ENCODE data around the gene DGKZ.

Gene DGKZ

GRCh38 chr11:46392421-46393230 is 45.4 kb downstream of the DGKZ start:
- peak; percentile 45 for DNase-seq (ENCODE audit: low read depth)

GRCh38 chr11:46393231-46393616 is 46.0 kb downstream of the DGKZ start:
- no peak for DNase-seq (ENCODE audit: low read depth)

GRCh38 chr11:46393759-46394158 is 46.5 kb downstream of the DGKZ start:
- no peak for DNase-seq (ENCODE audit: low read depth)

GRCh38 chr11:46397526-46397925 is 50.3 kb downstream of the DGKZ start:
- no peak for DNase-seq (ENCODE audit: low read depth)

GRCh38 chr11:46402957-46403902 is 56.0 kb downstream of the DGKZ start:
- no peak for DNase-seq (ENCODE audit: low read depth)

- no peak for DNase-seq (ENCODE audit: low read depth)
Measured at GRCh38 chr11:46404476-46405017, 57.3 kb downstream of the DGKZ start.

GRCh38 chr11:46407635-46408034 is 60.4 kb downstream of the DGKZ start:
- DNase-seq (ENCODE audit: low read depth): no peak

GRCh38 chr11:46408407-46408986 is 61.2 kb downstream of the DGKZ start:
- DNase-seq (ENCODE audit: low read depth): no peak

- DNase-seq (ENCODE audit: low read depth): no peak
Measured at GRCh38 chr11:46410021-46410420, 62.8 kb downstream of the DGKZ start.

- DNase-seq (ENCODE audit: low read depth): no peak
Measured at GRCh38 chr11:46413760-46414465, 66.7 kb downstream of the DGKZ start.

- DNase-seq (ENCODE audit: low read depth): no peak
Measured at GRCh38 chr11:46414466-46414796, 67.2 kb downstream of the DGKZ start.

- DNase-seq (ENCODE audit: low read depth): no peak
Measured at GRCh38 chr11:46414879-46415278, 67.6 kb downstream of the DGKZ start.

GRCh38 chr11:46417711-46418110 is 70.4 kb downstream of the DGKZ start:
- DNase-seq (ENCODE audit: low read depth): no peak

GRCh38 chr11:46418751-46419150 is 71.5 kb downstream of the DGKZ start:
- DNase-seq (ENCODE audit: low read depth): no peak

GRCh38 chr11:46420513-46420912 is 73.2 kb downstream of the DGKZ start:
- no peak for DNase-seq (ENCODE audit: low read depth)

- no peak for DNase-seq (ENCODE audit: low read depth)
Measured at GRCh38 chr11:46421257-46421880, 74.1 kb downstream of the DGKZ start.

GRCh38 chr11:46422588-46422987 is 75.3 kb downstream of the DGKZ start:
- no peak for DNase-seq (ENCODE audit: low read depth)

- DNase-seq (ENCODE audit: low read depth): no peak
Measured at GRCh38 chr11:46426233-46426991, 79.1 kb downstream of the DGKZ start.

- no peak for DNase-seq (ENCODE audit: low read depth)
Measured at GRCh38 chr11:46427364-46427763, 80.1 kb downstream of the DGKZ start.

- DNase-seq (ENCODE audit: low read depth): no peak
Measured at GRCh38 chr11:46429717-46430116, 82.5 kb downstream of the DGKZ start.

Measured in T-helper 22 cell (primary cell).